GM12878 (cell line): ENCODE measurements around the gene RECK.

ENCODE experiments used
- EGR1 ChIP-seq, 2 experiments: IDR thresholded peaks; 1 replicate in 1 of 2; 2 replicates in 1 of 2; pipeline ENCODE4 v1.6.1; 2011 to 2012; ENCODE audit warnings: low read depth in 2 of 2, low read length in 2 of 2, borderline replicate concordance in 1 of 2, mild to moderate bottlenecking in 1 of 2, moderate library complexity in 1 of 2
- NR2C2 ChIP-seq: IDR thresholded peaks from 2 replicates; pipeline ENCODE4 v1.6.1; 2011; ENCODE audit warnings: borderline replicate concordance, low read depth; ENCODE audit not compliant: control insufficient read depth, insufficient read length
- PAX8 ChIP-seq: fragments of 450-650 bp; IDR thresholded peaks from 2 replicates; pipeline ENCODE4 v1.6.1; 2017; ENCODE audit warnings: mild to moderate bottlenecking, moderate library complexity
- POLR2AphosphoS5 ChIP-seq: IDR thresholded peaks from 2 replicates; pipeline ENCODE4 v1.6.1; 2011; ENCODE audit warnings: mild to moderate bottlenecking, low read length, inconsistent platforms
- RAD21 ChIP-seq: IDR thresholded peaks from 2 replicates; pipeline ENCODE4 v1.6.1; 2011; ENCODE audit warnings: mild to moderate bottlenecking, low read depth, low read length, moderate library complexity; ENCODE audit not compliant: insufficient read depth
- STAT3 ChIP-seq: IDR thresholded peaks from 2 replicates; pipeline ENCODE4 v1.6.1; 2011; ENCODE audit warnings: low read depth, low read length, improper control_type of control experiment
- TARDBP ChIP-seq: IDR thresholded peaks from 2 replicates; pipeline ENCODE4 v1.6.1; 2016; ENCODE audit warnings: borderline replicate concordance

DNA sequence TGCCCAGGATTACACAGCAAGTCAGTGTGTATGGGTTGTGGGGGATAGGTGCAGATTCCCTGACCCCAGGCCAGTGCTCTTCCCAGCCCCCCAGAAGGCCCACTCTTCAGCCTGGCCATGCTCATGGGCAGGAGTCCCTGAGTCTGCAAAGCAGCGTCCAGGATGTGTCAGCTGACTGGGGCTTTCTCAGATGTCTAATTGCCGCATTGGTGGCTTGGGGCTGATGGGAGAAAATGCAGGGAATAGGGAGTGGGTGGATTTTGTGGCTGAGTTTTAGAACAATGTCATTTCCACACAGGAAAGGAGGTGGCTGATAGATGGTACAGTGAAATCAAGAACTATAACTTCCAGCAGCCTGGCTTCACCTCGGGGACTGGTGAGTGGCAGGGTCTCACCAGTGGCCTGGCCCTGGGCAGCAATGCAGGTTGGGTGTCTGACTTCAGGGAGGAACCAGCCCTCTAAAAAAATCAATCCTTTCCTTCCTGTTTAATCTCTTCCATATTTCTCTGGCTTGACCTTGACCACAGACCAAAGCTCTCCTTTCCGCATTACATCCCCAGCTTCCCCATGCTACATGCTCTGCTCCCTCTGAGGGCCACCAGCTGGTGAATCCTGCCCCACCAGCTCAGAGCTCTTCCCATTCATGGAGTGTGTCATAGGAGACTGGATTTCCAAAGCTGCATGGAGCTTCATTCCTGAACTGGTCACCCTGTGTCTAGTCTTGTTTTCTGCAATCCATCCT, 114.0 kb downstream of the RECK start:
- no peak for TF ChIP-seq RAD21
- no peak for TF ChIP-seq STAT3
- no peak for TF ChIP-seq NR2C2
- no peak for TF ChIP-seq PAX8
- TF ChIP-seq TARDBP, result no peak
- TF ChIP-seq POLR2AphosphoS5, result no peak
- TF ChIP-seq EGR1 (IDR thresholded peaks at IDR 0.05; ENCODE audit: borderline replicate concordance in 1 of 2, low read depth in 2 of 2, low read length in 2 of 2), result no peak
